HG03039 (cell line): ENCODE measurements around the gene AKR1C8.
"Not testable (repeated sequence)": the region's sequence is repeated elsewhere in the genome, so short reads cannot be mapped to it uniquely, and the experiment has no call there.

ENCODE experiments used
- ATAC-seq: cut with Tn5 transposase; IDR thresholded peaks from one replicate; pipeline ENCODE4 v1.9.1; 2021; ENCODE audit warnings: mild to moderate bottlenecking, moderate library complexity; ENCODE audit not compliant: unreplicated experiment

Gene AKR1C8

DNA sequence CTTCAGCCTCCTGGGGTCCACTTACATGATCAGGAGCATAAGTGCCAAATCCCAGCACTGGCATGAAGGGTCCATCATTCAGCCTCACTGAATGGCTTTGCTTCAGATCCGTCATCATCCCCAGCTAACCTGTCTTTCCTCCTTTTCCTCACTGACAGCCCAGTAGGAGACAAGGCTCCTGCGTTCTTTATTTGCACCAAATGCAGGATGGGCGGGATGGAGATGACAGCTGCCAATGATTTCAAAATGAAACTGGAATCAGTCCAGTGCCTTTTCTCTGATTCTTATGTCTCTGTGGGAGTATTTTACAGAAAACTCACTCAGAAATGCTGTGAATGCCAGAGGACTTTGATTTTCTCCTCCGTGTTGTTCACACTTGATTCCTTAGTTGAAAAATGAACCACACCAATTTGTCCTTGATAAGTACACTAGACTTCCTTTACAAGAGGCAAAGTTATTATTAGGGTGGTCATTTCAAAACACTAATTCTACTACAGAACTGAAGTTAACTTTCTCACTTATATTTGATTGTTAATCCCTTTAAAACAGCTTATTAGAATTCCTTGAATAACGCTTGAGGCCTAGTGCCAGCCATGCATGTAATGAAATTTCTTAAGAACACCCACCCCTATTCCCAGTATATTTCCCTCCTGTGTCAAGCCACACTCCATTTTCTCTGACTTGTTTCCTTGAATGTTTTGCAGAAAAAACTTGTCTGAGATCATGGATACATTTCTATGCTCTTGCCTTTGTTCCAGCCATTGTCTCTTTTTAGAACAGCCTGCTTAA, at the start of gene AKR1C8:
TSS of gene AKR1C8 (minus strand) at position 164 of the 789 bp plus-strand sequence. CDS start at position 118, 46 bp downstream.
- ATAC-seq = no peak

DNA sequence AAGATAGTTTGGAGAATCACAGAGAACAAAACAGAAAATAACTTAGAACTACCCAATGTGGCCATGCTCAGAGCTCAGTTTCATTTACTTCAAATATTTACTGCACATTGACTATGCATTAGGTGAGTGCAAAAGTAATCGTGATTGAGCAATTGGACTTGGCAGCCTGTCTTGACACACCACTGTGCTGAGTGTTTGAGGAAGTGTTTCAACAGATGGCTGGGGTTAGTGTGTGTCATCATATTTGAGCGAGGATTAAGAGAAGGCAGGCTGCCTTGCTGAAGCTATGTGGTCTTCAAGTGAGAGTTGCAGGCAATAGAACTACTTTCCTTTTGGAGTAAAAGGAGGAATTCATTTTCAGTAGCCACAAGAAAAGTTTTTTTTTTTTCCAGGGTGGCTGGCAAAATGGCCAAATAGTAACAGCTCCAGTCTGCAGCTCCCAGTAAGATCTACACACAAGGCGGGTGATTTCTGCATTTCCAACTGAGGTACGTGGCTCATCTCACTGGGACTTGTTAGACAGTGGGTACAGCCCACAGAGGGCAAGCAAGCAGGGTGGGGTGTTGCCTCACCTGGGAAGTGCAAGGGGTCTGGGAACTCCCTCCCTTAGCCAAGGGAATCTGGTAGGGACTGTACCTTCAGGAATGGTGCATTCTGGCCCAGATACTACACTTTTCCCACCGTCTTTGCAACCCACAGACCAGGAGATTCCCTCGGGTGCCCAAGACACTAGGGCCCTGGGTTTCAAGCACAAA, 49.3 kb upstream of the AKR1C8 start:
- no peak for ATAC-seq

DNA sequence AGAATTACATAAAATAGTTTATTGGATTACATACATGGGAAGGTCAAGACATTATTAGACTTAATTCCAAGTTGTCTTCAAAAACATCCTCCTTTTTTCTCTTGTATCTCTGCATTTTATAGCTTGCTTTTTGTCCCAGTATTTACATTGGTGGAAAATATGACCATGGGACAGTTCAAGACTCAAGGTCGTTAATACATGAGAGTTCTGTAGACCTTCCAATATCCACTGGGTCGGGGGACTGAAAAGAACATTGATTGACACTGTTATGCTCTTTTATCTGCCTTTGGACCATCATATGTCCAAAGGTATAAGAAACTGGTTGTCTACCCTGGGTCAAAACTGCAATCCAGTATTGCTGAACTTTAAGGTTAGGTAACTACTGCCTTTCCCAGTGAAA, 48.4 kb upstream of the AKR1C8 start:
- no peak for ATAC-seq

DNA sequence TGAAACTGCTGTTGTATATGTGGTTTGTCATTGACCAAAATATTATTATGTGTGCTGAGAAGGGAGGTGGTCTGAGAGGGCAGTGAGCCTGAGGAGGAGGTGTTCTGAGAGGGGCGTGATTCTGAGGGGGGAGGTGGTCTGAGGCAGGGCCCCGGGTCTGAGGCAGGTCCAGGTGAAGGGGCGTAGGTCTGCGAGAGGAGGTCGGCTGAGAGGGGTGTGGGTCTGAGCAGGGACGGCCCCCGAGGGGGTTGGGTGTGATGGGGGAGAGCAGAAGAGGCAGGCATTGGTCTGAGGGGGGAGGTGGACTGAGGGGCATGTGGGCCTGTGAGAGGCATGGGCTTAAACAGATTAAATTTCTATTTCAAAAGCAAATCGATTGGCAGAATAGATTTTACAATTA, 44.1 kb upstream of the AKR1C8 start:
- ATAC-seq = no peak

DNA sequence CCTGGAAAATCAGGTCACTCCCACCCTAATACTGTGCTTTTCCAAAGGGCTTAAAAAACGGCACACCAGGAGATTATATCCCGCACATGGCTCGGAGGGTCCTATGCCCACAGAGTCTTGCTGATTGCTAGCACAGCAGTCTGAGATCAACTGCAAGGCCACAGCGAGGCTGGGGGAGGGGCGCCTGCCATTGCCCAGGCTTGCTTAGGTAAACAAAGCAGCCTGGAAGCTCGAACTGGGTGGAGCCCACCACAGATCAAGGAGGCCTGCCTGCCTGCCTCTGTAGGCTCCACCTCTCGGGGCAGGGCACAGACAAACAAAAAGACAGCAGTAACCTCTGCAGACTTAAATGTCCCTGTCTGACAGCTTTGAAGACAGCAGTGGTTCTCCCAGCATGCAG, 38.0 kb upstream of the AKR1C8 start:
- ATAC-seq = not testable (repeated sequence)

DNA sequence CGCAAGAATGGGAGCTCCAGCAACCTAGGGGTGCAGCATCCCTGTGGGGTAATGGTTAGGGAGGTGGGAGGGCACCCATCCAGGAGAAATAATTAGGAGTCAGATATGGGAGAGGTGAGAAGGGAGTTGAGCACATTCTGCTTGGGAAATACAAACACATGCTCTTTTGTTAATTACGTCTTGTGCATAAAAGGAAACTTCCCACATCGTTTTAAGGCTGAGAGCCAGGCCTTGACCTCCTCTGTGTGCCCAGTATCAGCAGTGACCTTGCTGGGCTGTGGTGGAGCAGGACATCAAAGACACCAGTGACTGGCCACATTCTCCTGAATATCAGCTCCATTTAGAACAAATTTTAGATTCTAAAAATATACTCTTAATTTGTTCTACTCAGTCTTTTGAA, 34.3 kb upstream of the AKR1C8 start:
- ATAC-seq = no peak

DNA sequence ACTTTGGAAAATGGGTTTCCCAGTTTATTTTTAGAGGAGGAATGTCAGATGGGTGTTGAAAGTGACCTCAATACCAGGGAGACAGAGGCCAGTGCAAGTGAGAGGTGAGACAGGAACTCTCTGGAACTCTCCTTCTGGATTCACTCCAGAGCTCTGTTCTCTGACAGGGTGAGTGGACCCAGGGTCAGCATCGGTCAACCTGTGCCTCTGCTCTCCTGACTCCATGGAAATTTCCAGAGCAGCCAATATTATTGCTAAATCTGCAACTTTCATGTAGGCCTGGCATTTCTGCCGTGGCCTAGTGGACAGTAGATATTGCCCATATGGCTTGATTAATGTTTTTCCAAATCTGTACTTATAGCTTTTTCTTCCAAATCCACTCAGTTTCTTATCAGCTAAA, 31.9 kb upstream of the AKR1C8 start:
- no peak for ATAC-seq

DNA sequence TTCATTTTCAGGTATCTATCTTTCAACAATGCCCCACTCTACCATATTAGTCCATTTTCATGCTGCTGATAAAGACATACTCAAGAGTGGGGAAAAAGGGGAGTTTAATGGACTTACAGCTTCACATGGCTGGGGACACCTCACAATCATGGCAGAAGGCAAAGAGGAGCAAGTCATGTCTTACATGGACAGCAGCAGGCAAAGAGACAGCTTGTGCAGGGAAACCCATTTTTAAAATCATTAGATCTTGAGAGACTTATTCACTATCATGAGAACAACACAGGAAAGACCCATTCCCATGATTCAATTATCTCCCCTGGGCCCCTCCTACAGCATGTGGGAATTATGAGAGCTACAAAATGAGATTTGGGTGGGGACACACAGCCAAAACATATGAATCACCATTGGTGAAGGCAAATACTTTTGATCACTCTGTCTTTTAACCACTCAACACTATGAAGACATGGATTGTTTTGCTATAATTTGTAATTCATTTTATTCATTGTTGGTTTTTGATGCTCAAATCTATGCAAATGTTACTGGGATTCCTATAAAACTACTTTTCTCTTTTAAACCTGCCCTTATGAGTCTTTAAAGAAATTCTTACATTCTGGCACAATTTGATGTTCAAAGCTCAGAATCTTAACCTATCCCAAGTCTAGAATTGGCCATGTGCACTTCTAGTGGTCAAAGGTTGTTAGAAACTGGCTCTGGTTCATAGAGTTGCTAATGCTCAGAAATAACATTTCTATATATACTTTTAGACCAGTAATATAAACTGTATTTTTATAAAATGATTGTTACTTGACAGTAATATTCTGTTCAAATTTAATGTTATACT, 27.0 kb upstream of the AKR1C8 start:
- no peak for ATAC-seq

DNA sequence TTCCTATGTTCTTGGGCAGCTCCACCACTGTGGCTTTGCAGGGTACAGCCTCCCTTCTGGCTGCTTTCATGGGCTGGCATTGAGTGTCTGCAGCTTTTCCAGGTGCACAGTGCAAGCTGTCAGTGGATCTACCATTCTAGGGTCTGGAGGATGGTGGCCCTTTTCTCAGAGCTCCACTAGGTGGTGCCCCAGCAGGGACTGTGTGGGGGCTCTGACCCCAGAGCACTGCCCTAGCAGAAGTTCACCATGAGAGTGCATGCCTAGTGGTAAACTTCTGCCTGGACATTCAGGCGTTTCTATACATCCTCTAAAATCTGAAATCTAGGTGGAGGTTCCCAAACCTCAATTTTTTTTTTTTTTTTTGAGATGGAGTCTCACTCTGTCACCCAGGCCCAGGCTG, 25.3 kb upstream of the AKR1C8 start:
- ATAC-seq = not testable (repeated sequence)

DNA sequence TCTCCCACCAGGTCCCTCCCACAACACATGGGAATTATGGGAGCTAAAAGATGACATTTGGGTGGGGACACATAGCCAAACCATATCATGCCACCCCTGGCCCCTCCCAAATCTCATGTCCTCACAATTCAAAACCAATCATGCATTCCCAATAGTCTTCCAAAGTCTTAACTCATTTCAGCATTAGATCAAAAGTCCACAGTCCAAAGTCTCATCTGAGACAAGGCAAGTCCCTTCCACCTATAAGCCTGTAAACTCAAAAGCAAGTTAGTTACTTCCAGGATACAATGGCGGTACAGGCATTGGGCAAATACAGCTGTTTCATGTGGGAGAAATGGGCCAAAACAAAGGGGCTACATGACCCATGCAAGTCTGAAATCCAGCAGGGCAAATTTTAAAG, 24.8 kb upstream of the AKR1C8 start:
- ATAC-seq = not testable (repeated sequence)

DNA sequence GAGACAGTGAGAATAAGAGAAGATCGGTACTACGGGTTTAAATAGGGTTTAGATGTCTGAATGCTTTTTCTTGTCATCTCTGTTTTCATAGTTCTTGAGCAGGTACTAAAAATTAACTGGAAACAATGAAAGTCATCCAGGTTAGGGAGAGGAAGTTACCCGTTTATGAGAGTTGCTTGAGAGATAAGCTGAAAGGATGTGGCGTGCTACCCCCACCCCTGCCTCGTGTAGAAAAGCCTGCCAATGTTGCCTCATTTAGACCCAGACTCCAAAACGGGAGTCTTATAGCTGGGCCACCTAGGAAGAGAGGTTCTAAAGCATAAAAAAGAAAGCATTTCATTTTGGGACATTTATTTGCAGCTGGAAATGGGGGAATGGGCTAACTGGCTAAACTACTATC, 21.8 kb upstream of the AKR1C8 start:
- no peak for ATAC-seq

DNA sequence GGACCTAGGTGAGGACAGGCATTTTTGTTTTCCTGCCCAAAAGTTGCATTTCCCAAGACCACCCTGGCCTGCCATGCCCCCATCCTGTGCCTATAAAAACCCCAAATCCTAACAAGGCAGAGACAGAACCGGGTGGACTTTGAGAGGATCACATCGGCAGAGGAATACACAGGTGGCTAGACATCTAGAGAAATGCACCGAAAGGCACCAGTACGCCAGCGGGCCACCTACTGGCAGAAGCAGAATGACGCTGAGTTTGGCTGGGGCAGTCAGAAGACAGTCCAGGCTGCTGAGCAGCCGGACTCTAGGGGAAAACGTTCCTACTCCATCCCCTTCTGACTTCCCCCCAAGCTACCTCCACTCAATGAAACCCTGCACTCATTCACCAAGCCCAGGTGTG, 14.4 kb upstream of the AKR1C8 start:
- no peak for ATAC-seq

DNA sequence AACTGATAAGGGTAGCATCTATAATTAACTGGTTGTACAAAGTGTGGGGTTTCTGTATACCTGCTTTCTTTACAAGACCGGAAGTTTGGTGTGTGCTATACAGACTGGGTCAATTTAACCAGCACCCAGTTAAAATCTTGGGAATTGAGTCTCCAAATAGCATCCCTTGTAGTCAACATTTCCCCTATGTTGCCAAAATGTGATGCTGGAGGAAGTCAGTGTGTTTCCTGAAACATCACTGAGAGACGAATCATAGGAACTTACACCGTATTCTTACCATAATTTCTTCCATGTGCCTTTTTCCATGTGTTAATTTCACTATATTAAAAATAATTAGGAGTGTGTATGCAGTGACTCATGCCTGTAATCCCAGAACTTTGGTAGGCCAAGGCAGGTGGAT, 13.4 kb upstream of the AKR1C8 start:
- no peak for ATAC-seq

DNA sequence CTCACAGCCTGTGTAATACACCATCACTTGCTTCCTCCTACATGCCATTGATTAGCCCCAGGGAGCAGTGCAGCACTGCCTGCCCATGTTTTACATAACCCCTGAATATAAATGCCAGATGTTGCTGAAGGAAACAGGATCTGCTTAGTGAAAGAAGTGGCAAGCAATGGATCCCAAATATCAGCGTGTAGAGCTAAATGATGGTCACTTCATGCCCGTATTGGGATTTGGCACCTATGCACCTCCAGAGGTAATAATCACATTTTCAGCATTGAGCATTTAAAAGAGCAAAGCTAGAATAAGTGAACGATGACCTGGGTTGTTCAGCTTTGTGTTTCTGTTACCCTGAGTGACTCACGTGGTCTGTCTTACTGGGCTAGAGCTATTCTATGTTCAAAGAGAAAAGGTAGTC, 11.8 kb upstream of the AKR1C8 start, which contains the start of gene AKR1C4:
TSS of gene AKR1C4 (plus strand) at position 136 of the 412 bp plus-strand sequence. CDS start at position 167, 31 bp downstream.
- no peak for ATAC-seq

DNA sequence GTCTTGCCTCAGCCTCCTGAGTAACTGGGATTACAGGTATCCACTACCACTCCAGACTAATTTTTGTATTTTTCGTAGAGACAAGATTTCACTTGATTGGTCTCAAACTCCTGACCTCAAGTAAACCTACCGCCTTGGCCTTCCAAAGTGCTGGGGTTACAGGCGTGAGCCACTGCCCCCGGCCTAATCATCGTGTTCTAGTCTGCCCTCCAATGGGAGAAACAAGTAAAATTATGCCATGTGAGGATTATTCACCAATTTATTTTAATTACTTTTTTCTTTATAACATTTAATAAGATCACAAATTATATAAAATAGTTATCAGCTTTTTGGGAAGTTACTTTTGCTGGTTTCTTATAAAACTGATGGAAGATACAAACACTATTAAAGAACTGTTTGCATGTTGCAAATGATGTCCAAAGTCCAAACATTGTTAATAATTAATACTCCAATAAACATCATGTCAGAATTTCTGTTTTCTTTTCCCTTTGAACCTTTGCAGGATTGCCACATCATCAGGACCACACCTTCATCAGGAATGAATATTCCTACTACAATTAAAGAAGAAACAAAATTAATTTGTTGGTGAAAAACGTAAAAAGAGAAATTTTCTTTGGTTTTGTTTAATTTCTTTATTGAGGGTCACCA, 10.9 kb upstream of the AKR1C8 start:
- ATAC-seq = no peak

DNA sequence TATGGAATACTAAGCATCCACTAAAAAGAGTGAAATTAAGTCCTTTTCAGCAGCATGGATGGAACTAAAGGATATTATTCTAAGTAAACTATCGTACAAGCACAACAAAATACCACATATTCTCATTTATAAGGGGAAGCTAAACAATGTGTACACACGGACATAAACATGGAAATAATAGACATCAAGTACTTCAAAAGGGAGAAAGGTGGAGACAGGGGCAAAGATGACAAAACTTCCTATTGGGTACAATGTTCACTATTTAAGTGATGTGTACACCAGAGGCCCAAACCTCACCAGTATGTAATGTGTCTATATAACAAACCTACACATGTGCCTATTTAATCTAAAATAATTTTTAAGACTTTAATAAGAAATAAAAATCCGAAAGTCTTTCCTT, 9.5 kb upstream of the AKR1C8 start:
- no peak for ATAC-seq

DNA sequence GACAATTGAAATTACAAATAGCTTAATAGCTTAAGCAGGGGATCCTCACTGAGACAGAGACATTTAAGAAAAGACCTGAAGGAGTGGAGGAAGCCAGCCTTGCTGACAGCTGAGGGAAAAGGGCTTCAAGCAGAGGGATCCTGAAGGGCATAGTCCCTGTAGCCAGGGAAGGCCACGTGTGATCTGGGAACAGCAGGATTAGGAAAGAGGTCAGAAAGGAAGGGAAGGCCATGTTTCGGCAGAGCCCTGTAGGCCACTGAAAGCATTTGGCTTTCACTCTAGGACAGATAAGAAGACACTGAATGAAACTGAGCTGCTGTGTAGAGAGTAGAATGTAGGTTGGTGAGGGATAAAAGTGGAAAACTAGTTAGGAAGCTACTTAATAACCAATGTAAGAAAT, 3.4 kb upstream of the AKR1C8 start:
- ATAC-seq = no peak

DNA sequence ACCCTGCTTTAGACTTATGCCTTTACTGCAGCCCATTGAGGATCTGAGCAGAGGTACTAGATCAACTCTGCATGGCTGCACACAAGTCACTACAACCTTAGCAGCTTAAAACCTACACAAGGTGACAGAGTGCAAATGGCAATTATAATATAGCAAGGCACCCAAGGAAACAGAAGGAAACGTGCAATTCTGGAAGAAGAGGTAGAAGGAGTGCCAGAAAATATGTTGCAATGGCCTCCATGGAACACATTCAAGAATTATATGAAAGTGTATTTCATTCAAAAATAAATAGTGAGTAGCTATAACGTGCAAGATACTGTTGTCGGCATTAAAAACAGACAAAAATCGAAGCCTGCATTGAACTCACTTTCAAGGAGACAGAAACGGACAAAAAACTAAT, 2.9 kb upstream of the AKR1C8 start:
- ATAC-seq = no peak

DNA sequence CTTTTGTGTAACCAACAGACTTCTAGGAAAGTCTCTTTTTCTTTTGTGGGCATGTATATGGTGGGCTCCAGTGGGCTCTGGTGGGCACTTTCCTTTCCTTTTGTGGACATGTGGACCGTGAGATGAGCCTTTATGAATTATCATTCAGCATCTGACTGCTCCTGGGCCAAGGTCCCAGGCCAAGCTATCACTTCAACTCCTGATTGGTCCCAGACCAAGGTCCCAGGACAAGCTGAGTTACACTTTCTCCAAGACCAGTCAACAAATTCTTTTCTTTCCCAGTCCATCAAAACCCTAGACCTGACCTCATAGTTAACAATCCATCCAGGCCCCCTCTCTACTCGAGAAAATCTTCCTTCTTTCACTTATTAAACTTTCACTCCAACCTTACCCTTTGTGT, 1.0 kb downstream of the AKR1C8 start:
- ATAC-seq = no peak

DNA sequence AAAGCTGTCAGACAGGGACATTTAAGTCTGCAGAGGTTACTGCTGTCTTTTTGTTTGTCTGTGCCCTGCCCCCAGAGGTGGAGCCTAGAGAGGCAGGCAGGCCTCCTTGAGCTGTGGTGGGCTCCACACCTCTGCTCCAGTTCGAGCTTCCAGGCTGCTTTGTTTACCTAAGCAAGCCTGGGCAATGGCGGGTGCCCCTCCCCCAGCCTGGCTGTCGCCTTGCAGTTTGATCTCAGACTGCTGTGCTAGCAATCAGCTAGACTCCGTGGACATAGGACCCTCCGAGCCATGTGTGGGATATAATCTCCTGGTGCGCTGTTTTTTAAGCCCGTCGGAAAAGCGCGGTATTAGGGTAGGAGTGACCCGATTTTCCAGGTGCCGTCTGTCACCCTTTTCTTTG, 4.4 kb downstream of the AKR1C8 start:
- ATAC-seq = not testable (repeated sequence)

DNA sequence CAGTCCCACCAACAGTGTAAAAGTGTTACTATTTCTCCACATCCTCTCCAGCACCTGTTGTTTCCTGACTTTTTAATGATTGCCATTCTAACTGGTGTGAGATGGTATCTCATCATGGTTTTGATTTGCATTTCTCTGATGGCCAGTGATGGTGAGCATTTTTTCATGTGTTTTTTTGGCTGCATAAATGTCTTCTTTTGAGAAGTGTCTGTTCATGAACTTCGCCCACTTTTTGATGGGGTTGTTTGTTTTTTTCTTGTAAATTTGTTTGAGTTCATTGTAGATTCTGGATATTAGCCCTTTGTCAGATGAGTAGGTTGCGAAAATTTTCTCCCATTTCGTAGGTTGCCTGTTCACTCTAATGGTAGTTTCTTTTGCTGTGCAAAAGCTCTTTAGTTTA, 9.4 kb downstream of the AKR1C8 start:
- not testable (repeated sequence) for ATAC-seq
